ENCODE data around the gene FXYD6.
A peak's percentile ranks its signal among the peaks of the same experiment; 100 is the strongest.
"Not testable (repeated sequence)": the region's sequence is repeated elsewhere in the genome, so short reads cannot be mapped to it uniquely, and the experiment has no call there.

The FXYD6 gene

GRCh38 chr11:117815262-117815803 lies 61.1 kb downstream of the FXYD6 start:
- DNase-seq, result peak; percentile 73

GRCh38 chr11:117814766-117815261 lies 61.6 kb downstream of the FXYD6 start:
- peak; percentile 78 for DNase-seq

- DNase-seq, result no peak
Measured at GRCh38 chr11:117814204-117814765, 62.2 kb downstream of the FXYD6 start.

GRCh38 chr11:117810056-117810451 lies 66.4 kb downstream of the FXYD6 start:
- DNase-seq, result not testable (repeated sequence)

GRCh38 chr11:117809236-117810055 lies 67.0 kb downstream of the FXYD6 start:
- DNase-seq, result peak; percentile 51

GRCh38 chr11:117808784-117809183 lies 67.7 kb downstream of the FXYD6 start:
- no peak for DNase-seq

GRCh38 chr11:117807482-117808327 lies 68.8 kb downstream of the FXYD6 start:
- DNase-seq, result peak; percentile 80

GRCh38 chr11:117806846-117807245 lies 69.6 kb downstream of the FXYD6 start:
- no peak for DNase-seq

GRCh38 chr11:117805045-117805444 lies 71.4 kb downstream of the FXYD6 start:
- no peak for DNase-seq

GRCh38 chr11:117803896-117804295 lies 72.6 kb downstream of the FXYD6 start:
- DNase-seq, result no peak

GRCh38 chr11:117799634-117800033 lies 76.8 kb downstream of the FXYD6 start:
- DNase-seq, result no peak

GRCh38 chr11:117796872-117797529 lies 79.5 kb downstream of the FXYD6 start, which contains the start of gene DSCAML1:
Gene DSCAML1, minus strand, starts transcription at chr11:117797216. Its CDS starts 137 bp downstream, at chr11:117797079.
- peak; percentile 53 for DNase-seq

- DNase-seq, result no peak
Measured at GRCh38 chr11:117796456-117796871, 80.0 kb downstream of the FXYD6 start.

GRCh38 chr11:117795638-117796455 lies 80.6 kb downstream of the FXYD6 start:
- DNase-seq, result no peak

- DNase-seq, result no peak
Measured at GRCh38 chr11:117794772-117795629, 81.5 kb downstream of the FXYD6 start.

GRCh38 chr11:117794135-117794534 lies 82.3 kb downstream of the FXYD6 start:
- DNase-seq, result no peak

GRCh38 chr11:117793583-117793982 lies 82.9 kb downstream of the FXYD6 start:
- no peak for DNase-seq

- DNase-seq, result no peak
Measured at GRCh38 chr11:117792992-117793391, 83.5 kb downstream of the FXYD6 start.

- no peak for DNase-seq
Measured at GRCh38 chr11:117792241-117792640, 84.2 kb downstream of the FXYD6 start.

GRCh38 chr11:117790279-117790678 lies 86.2 kb downstream of the FXYD6 start:
- DNase-seq, result no peak
